Measurements from ENCODE around the gene RFX8. TPM values are rescaled to one million over a fixed set of nuclear protein-coding genes. Genes with fewer than 3 reads are reported as not detected.

RFX8 gene
- total RNA-seq, 4 donors from 2014 or later = 1.4 to 6.9 (median 3.9) TPM

DNA sequence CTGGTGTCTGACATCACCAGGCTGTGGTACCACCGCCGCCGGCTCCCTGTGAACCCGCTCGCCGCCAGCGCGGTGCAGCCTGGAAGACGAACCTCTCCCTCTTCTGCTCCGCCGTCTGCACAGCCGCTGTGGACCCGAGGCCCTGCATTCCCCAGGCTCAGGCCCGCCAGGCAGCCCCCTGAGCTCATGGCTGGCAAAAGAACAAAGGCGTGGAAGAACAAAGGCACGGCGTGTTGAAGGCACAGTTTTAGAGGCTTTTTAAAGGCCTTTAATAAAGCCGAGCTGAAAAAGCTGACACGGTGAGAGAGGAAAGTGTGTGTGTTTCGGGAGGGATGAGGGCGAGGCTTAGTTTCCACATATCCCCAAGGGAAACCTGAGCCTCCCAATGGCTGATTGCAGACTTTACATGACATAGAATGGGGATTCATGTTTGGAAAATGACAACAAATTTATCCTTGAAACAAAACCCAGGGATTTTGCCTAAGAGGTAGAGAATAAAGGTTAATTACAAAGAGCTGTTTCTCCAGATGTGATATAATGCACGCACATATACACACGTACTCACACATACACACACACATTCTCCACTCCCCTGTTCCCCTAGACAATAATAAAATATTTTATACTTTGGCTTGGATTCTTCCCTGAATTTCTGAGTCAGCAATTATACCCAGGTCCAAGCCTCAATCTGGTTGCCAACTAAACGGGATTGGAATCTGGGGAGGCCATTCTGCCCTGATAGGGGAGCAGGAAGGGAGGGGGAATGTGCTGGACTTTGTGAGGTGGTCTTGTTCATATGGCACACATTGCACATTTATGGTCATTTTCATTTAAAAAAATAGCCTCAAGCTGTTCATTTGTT lies 39.7 kb downstream of the RFX8 start:
- H3K4me3 ChIP-seq = no peak overlapping the region
- WGBS, 2 donors = 37 to 47% methylated on average over 15 to 24 of the region's 24 CpGs
- TF ChIP-seq, protein P1, sequence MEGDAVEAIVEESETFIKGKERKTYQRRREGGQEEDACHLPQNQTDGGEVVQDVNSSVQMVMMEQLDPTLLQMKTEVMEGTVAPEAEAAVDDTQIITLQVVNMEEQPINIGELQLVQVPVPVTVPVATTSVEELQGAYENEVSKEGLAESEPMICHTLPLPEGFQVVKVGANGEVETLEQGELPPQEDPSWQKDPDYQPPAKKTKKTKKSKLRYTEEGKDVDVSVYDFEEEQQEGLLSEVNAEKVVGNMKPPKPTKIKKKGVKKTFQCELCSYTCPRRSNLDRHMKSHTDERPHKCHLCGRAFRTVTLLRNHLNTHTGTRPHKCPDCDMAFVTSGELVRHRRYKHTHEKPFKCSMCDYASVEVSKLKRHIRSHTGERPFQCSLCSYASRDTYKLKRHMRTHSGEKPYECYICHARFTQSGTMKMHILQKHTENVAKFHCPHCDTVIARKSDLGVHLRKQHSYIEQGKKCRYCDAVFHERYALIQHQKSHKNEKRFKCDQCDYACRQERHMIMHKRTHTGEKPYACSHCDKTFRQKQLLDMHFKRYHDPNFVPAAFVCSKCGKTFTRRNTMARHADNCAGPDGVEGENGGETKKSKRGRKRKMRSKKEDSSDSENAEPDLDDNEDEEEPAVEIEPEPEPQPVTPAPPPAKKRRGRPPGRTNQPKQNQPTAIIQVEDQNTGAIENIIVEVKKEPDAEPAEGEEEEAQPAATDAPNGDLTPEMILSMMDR (IDR thresholded peaks at IDR 0.05) = no peak
- TF ChIP-seq EP300 (IDR thresholded peaks at IDR 0.05) (no peak), POLR2A (IDR thresholded peaks at IDR 0.05) (no peak)
- no peaks in the 10 kb centered on the region for H3K27me3 ChIP-seq
- no peak overlapping the region for H3K27ac ChIP-seq
- peaks cover 0 to 11% (median 0%) of the 10 kb centered on the region in 4 donors for H3K4me1 ChIP-seq
- H3K36me3 ChIP-seq = no peaks in the 10 kb centered on the region
- no peaks in the 10 kb centered on the region for H3K9me3 ChIP-seq
- no peak for DNase-seq (ENCODE audit: low spot score in 2 of 2)

DNA sequence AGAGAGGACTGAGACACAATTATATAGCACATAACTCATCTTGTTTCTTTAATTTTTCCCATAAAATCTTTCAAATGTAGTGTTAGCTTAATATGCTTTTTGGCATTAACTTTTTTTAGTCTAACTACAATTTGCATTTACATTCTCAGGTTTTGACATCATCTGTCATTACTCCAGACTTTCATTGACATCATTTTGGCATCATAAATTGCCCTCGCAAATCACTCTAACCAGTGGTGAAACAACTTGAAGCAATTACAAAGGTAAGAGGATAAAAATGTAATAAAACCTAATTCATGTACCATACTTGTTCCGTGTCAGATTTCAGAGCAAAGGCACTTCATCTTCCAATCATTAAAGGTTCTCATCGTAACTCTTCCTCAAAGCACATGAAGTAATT lies 41.4 kb downstream of the RFX8 start:
- TF ChIP-seq, protein P1 (IDR thresholded peaks at IDR 0.05) = no peak
- TF ChIP-seq POLR2A (IDR thresholded peaks at IDR 0.05) (no peak), EP300 (IDR thresholded peaks at IDR 0.05) (no peak)

DNA sequence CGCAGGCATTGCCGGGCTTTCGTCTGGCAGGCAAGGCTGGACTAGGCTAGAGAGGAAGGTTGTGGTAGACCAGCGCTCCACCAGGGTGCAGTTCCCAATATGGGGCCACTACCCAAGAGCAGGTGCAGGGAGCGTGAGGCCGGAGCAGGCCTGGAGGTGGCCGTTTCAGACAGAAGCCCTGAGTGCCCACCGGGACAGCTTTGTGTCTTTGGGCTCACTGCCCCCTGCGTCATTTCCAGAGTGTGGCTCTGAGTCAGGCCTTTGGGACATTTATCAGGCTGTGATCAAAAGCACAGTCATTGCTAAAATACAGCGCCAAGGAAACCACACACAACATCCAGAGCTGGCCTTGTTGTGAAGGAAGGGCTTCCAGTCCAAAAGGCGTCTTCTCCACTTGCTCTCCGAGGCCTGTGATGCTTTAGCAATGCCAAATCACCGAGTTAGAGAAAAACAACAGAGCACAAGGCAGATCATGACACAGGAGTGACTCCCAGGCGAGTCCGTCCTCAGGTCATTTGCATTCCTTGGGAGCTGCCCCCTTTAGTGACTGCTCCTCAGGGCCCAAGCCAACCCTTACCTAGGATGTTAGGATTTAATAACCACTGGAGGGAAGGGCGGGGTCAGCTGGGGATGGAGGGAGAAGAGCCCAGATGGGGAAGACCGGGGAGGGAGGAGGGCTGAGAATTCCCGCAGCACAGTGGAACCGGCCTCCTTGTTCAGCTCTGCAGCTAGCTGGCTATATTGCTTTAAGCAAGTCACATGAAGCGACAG lies 42.3 kb downstream of the RFX8 start:
- WGBS, 2 donors = 81 to 86% methylated on average over 20 of the region's 20 CpGs
- TF ChIP-seq, protein P1 (IDR thresholded peaks at IDR 0.05) = no peak
- TF ChIP-seq POLR2A (IDR thresholded peaks at IDR 0.05) (no peak), EP300 (IDR thresholded peaks at IDR 0.05) (no peak)

More for the DNA sequence above, 41.4 kb downstream of the RFX8 start:
- Histone ChIP-seq H3K4me3 (no peak overlapping the region), H3K27me3 (no peaks in the 10 kb centered on the region), H3K4me1 (peaks cover 0 to 11% (median 0%) of the 10 kb centered on the region in 4 donors), H3K9me3 (no peaks in the 10 kb centered on the region), H3K36me3 (no peaks in the 10 kb centered on the region), H3K27ac (no peak overlapping the region)
- 93% methylated on average over 3 of the region's 3 CpGs for WGBS, 2 donors
- no peak for DNase-seq (ENCODE audit: low spot score in 2 of 2)

DNA sequence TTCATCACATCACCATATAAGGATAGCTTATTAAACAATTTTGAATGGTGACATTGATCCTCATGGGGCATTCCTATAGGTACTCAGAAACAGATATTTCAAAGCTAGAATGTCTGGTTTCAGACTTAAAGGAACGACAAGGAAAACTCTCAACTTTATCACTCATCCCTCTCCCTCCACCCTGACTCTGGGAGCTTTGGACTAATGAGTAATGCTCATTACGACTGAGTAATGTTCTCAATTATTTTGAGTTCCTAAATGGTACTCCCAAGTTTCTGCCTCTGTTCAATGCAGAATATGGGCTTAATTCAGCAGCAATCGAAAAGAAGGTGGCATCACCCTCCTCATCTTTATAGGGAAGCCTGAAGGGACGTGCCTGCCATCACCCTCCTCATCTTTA lies 43.4 kb downstream of the RFX8 start:
- TF ChIP-seq EP300 (IDR thresholded peaks at IDR 0.05) (no peak), POLR2A (IDR thresholded peaks at IDR 0.05) (no peak)
- TF ChIP-seq, protein P1 (IDR thresholded peaks at IDR 0.05) = no peak
- WGBS, 2 donors = 81 to 86% methylated on average over 4 of the region's 4 CpGs
- Histone ChIP-seq H3K36me3 (no peaks in the 10 kb centered on the region), H3K4me3 (no peak overlapping the region), H3K4me1 (peaks cover 0 to 11% (median 0%) of the 10 kb centered on the region in 4 donors), H3K9me3 (no peaks in the 10 kb centered on the region), H3K27ac (no peak overlapping the region), H3K27me3 (no peaks in the 10 kb centered on the region)
- no peak for DNase-seq (ENCODE audit: low spot score in 2 of 2)

More for the DNA sequence above, 42.3 kb downstream of the RFX8 start:
- Histone ChIP-seq H3K4me3 (no peak overlapping the region), H3K36me3 (no peaks in the 10 kb centered on the region), H3K4me1 (peaks cover 0 to 11% (median 0%) of the 10 kb centered on the region in 4 donors), H3K27ac (no peak overlapping the region), H3K27me3 (no peaks in the 10 kb centered on the region), H3K9me3 (no peaks in the 10 kb centered on the region)
- no peak for DNase-seq (ENCODE audit: low spot score in 2 of 2)

DNA sequence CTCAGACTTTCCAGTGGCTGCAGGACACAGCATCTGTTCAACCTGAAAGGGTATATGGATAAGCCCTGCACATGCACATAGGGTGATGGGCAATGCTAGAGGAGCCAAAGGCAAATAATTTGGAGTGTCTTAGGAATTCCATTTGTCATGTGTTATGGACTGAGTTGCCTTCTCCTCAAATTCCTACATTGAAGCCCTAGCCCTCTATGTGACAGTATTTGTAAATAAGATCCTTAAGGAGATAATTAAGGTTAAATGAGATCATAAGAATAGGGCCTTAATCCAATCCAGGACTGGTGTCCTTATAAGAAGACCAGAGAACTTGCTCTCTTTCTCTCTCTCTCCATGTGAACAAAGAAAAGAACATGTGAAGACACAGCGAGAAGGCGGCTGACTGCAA lies 44.8 kb downstream of the RFX8 start:
- TF ChIP-seq POLR2A (IDR thresholded peaks at IDR 0.05) (no peak), EP300 (IDR thresholded peaks at IDR 0.05) (no peak)
- TF ChIP-seq, protein P1 (IDR thresholded peaks at IDR 0.05) = no peak
- peaks cover 0 to 6% (median 0%) of the 10 kb centered on the region in 4 donors for H3K4me1 ChIP-seq
- WGBS, 2 donors = 98% methylated on average over 2 of the region's 2 CpGs
- no peaks in the 10 kb centered on the region for H3K36me3 ChIP-seq
- H3K4me3 ChIP-seq = no peak overlapping the region
- DNase-seq (ENCODE audit: low spot score in 2 of 2) = no peak
- H3K27ac ChIP-seq = no peak overlapping the region
- no peaks in the 10 kb centered on the region for H3K27me3 ChIP-seq
- H3K9me3 ChIP-seq = no peaks in the 10 kb centered on the region

Measured in tibial nerve (tissue), 4 donors.